ENCODE measurements around the gene FAM76B.

GRCh38 chr11:95727620-95728019 is 62.0 kb downstream of the FAM76B start:
- TF ChIP-seq GATA2 (IDR thresholded peaks at IDR 0.05; ENCODE audit: low read depth, low read length): no peak
- no peak for TF ChIP-seq GATA3 (IDR thresholded peaks at IDR 0.05; ENCODE audit: low read depth, low read length)

All from SH-SY5Y (cell line).